Loucy (cell line): Measurements from ENCODE around the gene GREB1L.

ENCODE experiments used
- H2AFZ ChIP-seq: fragments of 200-600 bp; sonication (generic); 2 replicates; pipeline ENCODE4 v1.6.0; 2016; ENCODE audit warnings: antibody characterized with exemption, mild to moderate bottlenecking, low read length, moderate library complexity
- H3F3A ChIP-seq: fragments of 200-600 bp; 2 replicates; pipeline ENCODE4 v1.6.0; 2016; ENCODE audit warnings: antibody characterized with exemption, low read depth, mild to moderate bottlenecking
- H3K27me3 ChIP-seq: fragments of 200-600 bp; sonication (generic); 2 replicates; pipeline ENCODE4 v1.6.1; 2014; ENCODE audit warnings: low read length, mild to moderate bottlenecking; ENCODE audit not compliant: insufficient read depth, poor library complexity, severe bottlenecking
- H3K36me3 ChIP-seq: fragments of 200-600 bp; sonication (generic); 2 replicates; pipeline ENCODE4 v1.6.1; 2016; ENCODE audit warnings: low read length; ENCODE audit not compliant: insufficient read depth
- H3K4me1 ChIP-seq: fragments of 200-600 bp; sonication (generic); 2 replicates; pipeline ENCODE4 v1.5.1; 2014; ENCODE audit warnings: low read length, mild to moderate bottlenecking; ENCODE audit not compliant: insufficient read depth, poor library complexity, severe bottlenecking
- H3K4me2 ChIP-seq: fragments of 200-600 bp; sonication (generic); 2 replicates; pipeline ENCODE4 v1.6.0; 2014; ENCODE audit warnings: antibody characterized with exemption, low read length, low read depth, mild to moderate bottlenecking; ENCODE audit not compliant: poor library complexity, severe bottlenecking
- H3K4me3 ChIP-seq: fragments of 200-600 bp; sonication (generic); 2 replicates; pipeline ENCODE4 v1.5.1; 2014; ENCODE audit warnings: low read length, mild to moderate bottlenecking, mixed read lengths; ENCODE audit not compliant: poor library complexity, severe bottlenecking
- H3K79me2 ChIP-seq: fragments of 200-600 bp; sonication (generic); 2 replicates; pipeline ENCODE4 v1.6.1; 2014; ENCODE audit warnings: low read length; ENCODE audit not compliant: insufficient read depth
- H3K9ac ChIP-seq: fragments of 200-600 bp; sonication (generic); 2 replicates; pipeline ENCODE4 v1.6.0; 2014; ENCODE audit warnings: mild to moderate bottlenecking, low read depth, low read length, moderate library complexity; ENCODE audit not compliant: poor library complexity, severe bottlenecking
- H3K9me2 ChIP-seq: fragments of 200-600 bp; sonication (generic); replicated peaks from 2 replicates; pipeline ENCODE4 v1.6.1; 2016; ENCODE audit warnings: low read depth, low read length, mixed read lengths
- H3K9me3 ChIP-seq: fragments of 200-600 bp; sonication (generic); 2 replicates; pipeline ENCODE4 v1.6.1; 2014; ENCODE audit warnings: mild to moderate bottlenecking, antibody characterized with exemption, low read length, low read depth; ENCODE audit not compliant: insufficient read depth
- H4K20me1 ChIP-seq: fragments of 200-600 bp; sonication (generic); 2 replicates; pipeline ENCODE4 v1.6.0; 2014; ENCODE audit warnings: antibody characterized with exemption, low read length, mild to moderate bottlenecking; ENCODE audit not compliant: insufficient read depth, poor library complexity, severe bottlenecking
- CTCF ChIP-seq: fragments of 200-600 bp; sonication (generic); conservative IDR thresholded peaks from 2 replicates; pipeline ENCODE4 v1.5.1; 2014; ENCODE audit warnings: mild to moderate bottlenecking, antibody characterized with exemption, low read length
- EZH2phosphoT487 ChIP-seq: fragments of 200-600 bp; IDR thresholded peaks from 2 replicates; pipeline ENCODE4 v1.6.1; 2018; ENCODE audit warnings: antibody characterized with exemption, mild to moderate bottlenecking, moderate library complexity, borderline replicate concordance

The GREB1L gene

GRCh38 chr18:21559195-21559594 lies 317.2 kb downstream of the GREB1L start:
- no peaks in the 10 kb centered on the region for H4K20me1 ChIP-seq
- no peaks in the 10 kb centered on the region for H3K27me3 ChIP-seq
- H3K4me1 ChIP-seq = no peaks in the 10 kb centered on the region
- H3K36me3 ChIP-seq = peaks cover 75% of the 10 kb centered on the region; the same call in 1 of the 2 replicates
- H3K9ac ChIP-seq = no peak overlapping the region
- no peaks in the 10 kb centered on the region for H3K79me2 ChIP-seq
- H3K4me2 ChIP-seq = no peak overlapping the region
- H3K9me2 ChIP-seq = no peaks in the 10 kb centered on the region
- no peak overlapping the region for H2AFZ ChIP-seq
- TF ChIP-seq EZH2phosphoT487 (no peak), CTCF (no peak)
- no peaks in the 10 kb centered on the region; the same call in 1 of the 2 replicates for H3F3A ChIP-seq
- no peak overlapping the region for H3K4me3 ChIP-seq
- H3K9me3 ChIP-seq = no peaks in the 10 kb centered on the region

GRCh38 chr18:21571772-21572171 lies 329.7 kb downstream of the GREB1L start:
- H3K4me2 ChIP-seq = no peak overlapping the region
- H3F3A ChIP-seq = no peaks in the 10 kb centered on the region
- no peaks in the 10 kb centered on the region for H3K4me1 ChIP-seq
- no peaks in the 10 kb centered on the region for H3K27me3 ChIP-seq
- no peak overlapping the region for H3K9ac ChIP-seq
- TF ChIP-seq CTCF = no peak
- no peak for TF ChIP-seq EZH2phosphoT487
- no peak overlapping the region for H2AFZ ChIP-seq
- H3K9me3 ChIP-seq = no peaks in the 10 kb centered on the region
- H4K20me1 ChIP-seq = no peaks in the 10 kb centered on the region
- no peak overlapping the region for H3K4me3 ChIP-seq
- peaks cover 92% of the 10 kb centered on the region for H3K36me3 ChIP-seq
- H3K9me2 ChIP-seq = no peaks in the 10 kb centered on the region
- H3K79me2 ChIP-seq = 0 out of 2 replicates have a peak, but pooled peaks cover 15% of the 10 kb centered on the region
